HUDEP-2 (cell line): ENCODE results near the gene SYNE2.

Source experiments
- DNase-seq, 76 experiments: peaks; one replicate each; lab custom pipeline; 2025; ENCODE audit not compliant: unreplicated experiment in 76 of 76; lab: John Stamatoyannopoulos, UW

The SYNE2 gene

DNA sequence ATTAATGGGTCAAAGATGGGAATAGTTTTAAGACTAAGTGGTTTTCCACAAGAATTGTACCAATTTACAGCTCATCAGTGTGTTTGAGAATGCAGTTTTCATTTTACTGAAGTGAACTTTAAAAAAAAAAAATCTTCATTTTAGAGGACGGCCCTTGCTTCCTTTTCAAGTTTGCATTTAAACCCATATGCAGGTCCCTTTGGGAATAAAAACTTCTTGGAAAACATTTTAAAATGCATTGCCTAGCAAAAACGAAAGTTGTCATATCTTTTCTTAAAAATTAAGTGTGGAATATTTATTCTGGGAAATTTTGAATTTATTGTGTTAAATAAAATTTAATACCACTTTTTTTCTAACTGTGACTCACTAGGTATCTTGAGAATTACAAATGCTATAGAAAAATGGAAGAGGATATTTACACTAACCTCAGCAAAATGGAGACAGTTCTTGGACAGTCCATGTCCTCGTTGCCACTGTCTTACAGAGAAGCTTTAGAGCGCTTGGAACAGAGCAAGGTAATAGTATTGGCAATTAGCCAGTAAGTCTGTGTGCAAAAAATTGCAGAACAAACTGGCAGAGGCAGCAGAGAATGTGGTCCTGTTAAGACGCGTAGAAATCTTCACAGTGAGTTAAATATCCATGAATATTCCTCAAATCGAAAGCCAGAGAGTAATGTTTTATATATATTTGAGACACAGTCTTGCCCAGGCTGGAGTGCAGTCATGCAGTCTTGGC, 209.7 kb downstream of the SYNE2 start:
- DNase-seq = no peak

DNA sequence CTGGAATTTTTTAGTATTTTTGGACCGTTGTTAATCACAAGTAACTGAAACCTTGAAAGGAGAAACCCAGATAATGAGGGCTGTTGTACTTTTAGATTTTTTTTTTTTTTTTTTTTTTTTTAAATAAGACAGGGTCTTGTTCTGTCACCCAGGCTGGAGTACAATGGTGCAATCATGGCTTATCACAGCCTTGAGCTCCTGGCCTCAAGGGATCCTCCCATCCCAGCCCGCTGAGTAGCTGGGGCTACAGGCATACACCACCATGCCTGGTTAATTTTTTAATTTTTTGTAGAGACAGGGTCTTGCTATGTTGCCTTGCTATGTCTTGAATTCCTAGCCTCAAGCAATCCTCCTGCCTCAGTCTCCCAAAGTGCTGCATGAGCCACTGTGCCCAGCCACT, 211.6 kb downstream of the SYNE2 start:
- DNase-seq = no peak

DNA sequence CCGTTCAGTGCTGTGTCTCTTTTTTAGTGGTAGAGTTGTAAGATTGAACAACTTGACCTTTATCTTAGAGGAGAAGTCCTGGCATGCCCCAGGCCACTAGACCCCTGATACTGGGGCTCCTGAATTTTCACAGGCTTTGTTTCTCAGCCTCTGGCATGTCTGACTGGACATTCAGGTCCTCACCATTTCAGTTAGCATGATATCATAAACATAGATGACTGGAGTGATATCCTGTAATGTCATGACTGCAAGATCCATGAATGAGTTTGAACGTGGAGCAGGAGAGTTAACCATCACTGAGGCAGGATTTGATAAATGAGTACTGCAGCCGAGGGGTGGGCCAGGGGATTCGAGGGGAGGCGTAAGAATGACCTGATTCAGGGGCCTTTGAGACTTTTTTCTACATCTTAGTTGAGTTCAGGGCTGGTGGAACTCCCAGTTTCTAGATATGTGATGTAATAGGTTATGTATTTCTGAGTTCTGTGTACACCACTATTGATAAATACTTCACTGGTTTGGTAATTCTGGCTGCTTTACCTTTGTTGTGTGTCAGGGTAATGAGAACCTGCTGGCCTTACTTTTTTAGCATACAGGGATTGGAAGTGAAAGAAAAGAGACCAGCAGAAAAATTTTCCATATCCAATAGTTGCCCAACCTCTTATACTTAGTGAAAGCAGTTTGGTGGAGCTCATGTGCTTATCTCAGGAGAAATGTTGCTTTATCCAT, 217.0 kb downstream of the SYNE2 start:
- DNase-seq = no peak

DNA sequence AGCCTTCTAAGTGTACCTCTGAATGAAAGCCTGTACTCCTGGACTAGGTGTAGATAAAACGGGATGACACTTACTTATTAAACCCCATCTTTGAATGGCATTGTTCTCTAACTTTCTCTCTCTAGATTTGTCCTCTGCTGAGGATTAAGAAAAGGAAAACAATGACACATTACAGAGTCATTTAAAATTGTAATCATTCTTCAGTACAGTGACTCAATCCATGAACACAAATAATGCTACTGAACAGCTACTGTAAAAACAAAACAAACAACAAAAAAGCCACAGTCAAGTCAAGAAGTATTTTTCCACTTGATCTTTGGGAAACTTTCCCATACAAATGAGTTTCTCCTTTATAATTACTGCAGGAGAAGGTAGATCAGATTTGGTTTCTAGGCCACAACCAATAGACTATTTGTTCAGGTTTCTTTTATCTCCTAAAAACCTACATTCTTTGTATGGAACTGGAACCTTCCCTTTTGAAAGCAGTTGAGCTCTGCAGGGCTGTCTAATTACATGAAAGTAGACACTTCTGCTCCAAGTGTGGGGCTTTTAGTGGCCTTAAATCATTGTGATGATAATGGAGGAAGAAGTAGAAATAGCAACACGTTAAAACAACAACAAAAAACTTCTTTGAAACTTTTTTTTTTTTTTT, 222.3 kb downstream of the SYNE2 start:
- DNase-seq = no peak

DNA sequence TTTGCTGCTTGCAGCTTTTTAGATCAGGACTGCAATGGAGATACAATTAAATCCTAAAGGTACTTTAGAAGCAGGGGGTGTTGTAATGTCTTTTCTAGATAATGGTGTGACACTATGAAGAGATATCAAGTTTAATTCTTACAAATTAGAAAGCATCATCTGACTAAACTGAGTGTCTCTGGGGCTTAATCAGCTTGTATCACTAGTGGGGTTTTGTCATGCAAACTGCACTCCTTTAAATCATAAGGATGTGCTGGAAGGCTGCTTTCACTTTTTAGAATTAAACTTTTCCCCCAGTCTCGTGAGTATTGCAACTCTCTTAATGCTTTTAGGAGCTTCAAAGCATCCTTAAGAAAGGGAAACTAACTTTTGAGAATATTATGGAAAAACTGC, 222.8 kb downstream of the SYNE2 start:
- no peak for DNase-seq

DNA sequence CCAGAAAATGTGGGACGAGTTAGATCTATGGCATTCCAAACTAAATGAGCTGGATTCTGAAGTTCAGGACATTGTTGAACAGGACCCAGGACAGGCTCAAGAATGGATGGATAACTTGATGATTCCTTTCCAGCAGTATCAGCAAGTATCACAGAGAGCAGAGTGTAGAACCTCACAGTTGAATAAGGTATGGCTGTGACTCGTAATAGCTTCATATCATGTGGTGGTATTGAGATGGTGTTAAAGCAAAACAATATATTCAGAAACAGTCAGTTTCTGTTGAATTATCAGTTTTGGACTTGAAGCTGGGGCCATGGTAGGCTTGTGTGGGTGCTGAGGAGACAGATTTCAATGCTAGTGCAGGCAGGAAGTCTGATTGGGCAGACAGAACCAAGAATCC, 227.6 kb downstream of the SYNE2 start:
- DNase-seq = no peak

DNA sequence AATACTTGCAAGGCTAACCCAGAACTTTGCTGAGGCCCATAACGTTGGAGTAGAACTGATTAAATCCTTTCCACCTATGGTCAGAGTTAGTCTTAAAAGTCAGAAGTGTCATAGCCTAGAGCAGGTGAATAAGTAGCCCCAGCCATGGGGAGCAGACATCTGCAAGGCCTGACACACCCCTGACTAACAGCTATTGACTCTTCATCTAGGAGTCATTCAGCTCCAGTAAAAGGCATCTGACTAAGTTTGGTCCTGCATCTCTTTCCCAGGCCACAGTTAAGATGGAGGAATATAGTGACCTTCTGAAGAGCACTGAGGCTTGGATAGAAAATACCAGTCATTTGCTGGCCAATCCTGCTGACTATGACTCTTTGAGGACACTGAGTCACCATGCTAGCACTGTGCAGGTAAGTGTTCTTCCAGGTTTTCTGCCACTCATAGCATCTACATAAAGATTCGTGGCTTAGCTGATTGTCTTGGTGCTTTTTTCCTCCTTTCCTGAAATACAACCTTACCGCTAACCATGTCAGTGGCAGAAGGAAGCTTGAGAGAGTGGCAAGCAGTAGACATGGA, 228.5 kb downstream of the SYNE2 start:
- no peak for DNase-seq

DNA sequence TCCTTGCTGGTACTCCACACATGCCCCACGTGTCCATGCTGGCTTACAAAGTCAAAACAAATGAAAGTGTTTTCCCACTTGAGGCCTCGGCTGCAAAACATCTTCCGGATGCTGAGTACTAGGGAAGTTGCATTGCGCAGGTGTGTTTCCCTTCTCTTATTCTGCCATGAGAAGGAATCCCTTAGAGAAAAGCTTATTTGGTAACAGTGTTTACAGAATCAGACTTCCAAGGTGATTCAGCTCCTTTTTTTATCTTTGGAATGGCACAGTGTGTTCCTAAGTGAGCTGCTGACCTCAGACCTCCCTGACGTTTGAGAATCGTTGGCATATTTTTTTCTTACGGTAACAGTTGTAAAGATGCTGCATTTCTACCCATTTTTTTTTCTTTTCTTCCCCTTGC, 230.0 kb downstream of the SYNE2 start:
- no peak for DNase-seq

DNA sequence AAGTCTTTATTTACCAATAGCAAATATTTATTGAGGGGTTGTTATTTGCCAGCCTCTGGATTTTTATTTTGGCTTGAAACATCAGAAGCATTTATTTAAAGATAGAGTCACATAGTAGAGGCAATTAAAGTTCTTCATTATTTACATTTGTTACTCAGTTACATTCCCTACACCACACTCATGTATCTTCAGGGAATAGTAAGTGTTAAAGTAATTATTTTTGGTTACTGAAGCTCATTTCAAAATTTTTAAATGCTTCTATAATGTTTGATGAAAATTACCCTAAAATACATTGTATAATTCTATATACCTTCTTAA, 235.8 kb downstream of the SYNE2 start:
- DNase-seq = no peak

DNA sequence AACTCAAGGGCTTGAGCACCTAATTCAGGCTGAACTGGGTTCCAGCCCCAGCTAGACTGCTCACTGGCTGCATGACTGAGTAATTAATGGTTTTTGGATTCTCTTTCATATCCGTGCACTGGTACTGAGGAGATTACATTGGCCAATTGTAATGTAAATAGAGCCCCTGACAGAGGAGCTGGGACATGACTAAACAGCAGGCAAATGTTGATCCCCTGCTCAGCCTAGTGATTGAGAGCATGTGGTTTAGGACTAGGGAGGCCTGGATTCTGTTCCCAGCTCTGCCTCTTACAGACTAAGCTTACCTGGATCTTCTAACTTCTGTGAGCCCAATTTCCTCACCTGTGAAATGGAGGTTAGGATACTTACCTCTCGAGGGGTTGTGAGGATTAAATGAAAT, 237.1 kb downstream of the SYNE2 start:
- no peak for DNase-seq

DNA sequence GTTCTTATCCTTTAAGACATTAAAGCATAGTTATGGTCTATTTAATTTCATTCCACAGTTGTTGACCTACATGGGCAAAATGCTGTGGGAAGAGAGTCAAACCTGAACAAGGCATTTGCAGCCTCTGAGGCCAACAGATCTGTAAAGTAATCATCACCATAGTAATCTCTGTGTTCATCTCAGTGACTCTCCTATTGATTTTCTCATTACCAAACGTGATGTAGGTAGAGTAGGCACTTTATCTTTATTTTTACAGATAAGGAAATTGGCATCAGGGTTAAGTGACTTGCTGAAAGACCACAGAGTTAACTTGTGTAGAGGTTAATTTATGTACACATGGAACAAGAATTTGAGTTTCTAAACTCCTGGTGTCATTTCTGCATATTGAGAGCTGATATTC, 238.4 kb downstream of the SYNE2 start:
- no peak for DNase-seq

DNA sequence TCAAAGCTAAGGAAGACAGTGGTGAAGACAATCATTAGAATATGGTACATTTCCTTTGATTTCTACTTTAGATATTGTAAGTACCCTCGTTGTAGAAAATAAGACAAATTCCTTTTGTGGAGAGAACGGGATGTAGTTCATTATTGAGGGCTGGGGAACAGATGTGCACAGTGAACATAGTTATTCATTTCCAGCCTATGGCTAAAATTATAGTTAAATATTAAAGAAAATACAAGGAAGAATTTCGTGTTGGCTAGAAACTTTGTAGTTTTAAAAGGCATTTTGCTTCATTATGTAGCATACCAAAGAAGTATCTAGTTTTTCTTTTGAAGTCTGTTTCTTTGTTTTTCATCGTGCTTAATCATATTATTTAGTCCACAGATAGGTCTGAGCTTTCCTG, 239.5 kb downstream of the SYNE2 start:
- DNase-seq = no peak

DNA sequence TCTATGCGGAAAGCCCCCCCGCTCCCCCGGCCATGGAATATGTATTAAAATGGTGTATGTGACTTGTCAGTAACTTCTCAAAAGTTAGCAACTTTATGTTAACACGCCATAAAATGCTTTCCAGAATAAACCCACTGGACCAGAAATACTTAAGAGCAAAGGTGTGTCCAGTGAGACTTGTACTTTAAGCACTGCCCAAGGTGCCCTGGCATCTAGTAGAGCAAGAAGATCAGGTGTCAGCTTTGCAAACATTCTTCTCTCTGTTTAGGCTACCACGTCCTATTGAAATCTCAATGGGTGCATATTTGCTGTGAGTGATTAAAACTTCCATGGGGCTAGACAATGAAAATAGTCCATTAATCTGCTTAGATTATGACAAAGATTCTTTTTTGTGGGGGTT, 240.1 kb downstream of the SYNE2 start:
- DNase-seq = no peak

DNA sequence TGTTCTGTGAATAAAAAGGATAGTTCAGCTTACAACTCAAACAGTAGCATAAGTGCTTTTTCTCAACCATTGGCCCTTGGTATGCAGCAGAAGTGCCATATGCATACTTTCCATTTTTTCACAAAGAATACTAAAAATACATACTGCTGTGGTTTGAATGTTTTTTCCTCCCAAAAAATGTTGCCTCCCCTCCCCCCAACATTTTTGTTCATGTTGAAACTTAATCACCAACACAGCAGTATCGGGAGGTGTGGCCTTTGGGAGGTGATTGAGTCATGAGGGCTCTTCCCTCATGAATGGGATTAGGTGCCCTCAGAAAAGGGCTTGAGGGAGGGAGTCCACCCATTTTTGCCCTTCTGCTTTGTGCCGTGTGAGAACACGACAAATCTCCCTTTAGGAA, 242.8 kb downstream of the SYNE2 start:
- DNase-seq = no peak

DNA sequence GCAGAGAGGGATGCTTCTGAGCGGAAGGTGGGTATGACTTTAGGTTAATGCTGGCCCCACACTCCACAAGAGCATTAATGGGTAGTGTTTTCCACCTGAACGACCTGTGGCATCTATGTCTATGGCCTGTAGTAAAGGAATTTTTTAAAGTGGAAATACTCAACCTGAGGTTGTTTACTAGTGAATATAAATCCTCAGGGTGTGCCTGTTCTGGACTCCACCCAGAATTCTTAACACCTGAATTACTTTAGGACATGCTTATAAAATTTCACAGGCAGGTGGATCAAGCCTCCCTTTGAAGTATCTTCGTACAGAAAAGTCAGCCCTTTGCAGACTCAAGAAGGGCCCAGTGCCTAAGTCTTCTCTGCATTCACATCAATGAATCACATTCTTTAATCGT, 245.3 kb downstream of the SYNE2 start:
- DNase-seq = no peak

DNA sequence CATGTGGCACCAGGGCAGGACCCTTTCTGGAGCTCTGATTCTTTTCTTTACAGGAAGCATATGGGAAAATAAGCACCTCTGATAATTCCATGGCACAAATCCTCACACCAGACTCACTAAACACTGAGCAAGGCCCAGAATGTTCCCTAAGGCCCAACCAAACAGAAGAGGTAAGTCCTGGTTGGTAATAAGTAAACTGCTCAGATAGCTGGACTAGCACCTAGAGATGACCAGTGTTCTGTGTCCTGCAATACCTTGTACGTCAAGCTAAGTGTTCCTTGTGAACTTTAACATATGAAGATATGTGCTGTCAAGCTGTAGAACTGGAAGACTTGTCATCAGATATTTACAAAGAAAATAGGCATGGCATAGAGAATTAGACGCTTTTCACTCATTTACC, 254.6 kb downstream of the SYNE2 start:
- DNase-seq = no peak

DNA sequence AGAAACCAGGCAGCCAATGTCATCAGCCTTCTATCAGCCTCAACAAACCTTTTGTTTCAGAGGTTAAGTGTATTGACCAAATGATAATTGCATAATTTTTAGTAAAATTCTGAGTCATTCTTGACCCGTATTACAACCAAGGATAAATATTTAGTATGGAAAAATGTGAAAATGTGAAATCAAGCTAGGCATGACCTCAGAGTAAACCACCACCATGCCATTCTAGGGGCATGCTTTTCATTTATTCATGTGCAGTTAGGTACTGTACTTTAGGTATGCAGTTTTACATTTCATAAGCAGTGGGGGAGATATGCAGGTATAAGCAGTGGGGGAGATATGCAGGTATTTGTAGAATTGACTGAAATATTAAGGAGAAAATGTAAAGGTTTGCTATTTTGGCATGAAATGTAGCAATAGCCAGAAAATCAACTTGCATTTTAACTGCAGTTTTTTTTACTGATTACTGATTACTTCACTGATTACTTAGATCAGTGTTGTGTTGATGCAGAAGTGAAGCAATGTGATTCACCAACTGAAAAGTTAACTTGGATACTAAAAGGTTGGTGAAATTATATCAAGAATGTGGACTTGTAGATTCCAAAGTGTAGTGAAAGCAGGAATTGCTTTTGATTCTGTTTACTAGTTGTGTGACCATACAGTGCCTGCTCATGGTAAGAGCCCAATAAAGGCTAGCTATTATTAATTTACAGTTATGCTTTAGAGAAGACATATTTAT, 257.2 kb downstream of the SYNE2 start:
- no peak for DNase-seq

DNA sequence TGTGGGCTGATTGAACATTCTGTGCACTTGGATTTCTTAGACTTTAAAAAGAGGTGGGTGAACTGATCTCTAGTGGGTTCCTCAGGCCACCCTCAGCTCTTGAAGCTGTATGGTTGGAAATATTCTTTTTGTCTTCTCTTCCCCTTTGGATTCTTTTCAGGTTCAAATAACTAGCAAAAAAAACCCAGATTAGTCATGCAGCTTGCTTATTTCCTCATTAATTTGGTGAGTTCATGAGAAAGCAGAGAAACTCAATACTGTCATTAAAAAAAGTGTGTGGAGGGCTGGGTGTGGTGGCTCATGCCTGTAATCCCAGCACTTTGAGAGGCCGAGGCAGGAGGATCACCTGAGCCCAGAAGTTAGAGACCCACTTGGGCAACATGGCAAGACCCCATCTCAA, 258.0 kb downstream of the SYNE2 start:
- DNase-seq = no peak

DNA sequence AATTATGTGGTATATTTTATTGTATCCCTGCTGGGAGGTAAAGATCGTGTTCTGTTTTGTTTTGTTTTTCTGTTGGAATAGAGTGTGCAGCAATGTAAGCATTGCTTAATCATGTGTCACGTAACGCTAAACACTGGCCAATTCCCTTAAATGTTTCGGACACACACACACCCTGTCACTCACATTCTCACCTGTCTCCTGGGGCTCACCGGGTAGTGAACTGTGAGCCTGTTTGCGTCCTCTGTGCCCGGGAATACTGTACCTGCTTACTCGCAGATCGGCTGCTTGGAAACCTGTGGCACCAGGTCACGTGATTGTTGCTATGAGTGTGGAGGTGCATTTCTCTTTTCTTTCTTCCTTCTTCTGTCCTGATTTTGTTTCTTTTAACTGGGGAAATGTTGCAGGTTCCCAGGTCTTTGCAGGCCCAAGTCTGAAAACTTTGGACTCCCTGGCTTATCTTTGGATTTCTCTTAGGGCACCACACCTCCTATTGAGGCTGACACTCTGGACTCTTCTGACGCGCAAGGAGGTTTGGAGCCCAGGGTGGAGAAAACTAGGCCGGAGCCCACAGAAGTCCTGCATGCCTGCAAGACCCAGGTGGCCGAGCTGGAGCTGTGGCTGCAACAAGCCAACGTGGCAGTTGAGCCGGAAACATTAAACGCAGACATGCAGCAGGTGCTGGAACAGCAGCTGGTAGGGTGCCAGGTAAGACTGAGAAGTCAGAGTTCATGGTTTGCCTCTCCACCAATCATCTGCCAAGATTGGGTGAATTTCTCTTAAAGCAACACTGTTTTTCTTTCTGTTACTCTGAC, 260.3 kb downstream of the SYNE2 start:
- no peak for DNase-seq

DNA sequence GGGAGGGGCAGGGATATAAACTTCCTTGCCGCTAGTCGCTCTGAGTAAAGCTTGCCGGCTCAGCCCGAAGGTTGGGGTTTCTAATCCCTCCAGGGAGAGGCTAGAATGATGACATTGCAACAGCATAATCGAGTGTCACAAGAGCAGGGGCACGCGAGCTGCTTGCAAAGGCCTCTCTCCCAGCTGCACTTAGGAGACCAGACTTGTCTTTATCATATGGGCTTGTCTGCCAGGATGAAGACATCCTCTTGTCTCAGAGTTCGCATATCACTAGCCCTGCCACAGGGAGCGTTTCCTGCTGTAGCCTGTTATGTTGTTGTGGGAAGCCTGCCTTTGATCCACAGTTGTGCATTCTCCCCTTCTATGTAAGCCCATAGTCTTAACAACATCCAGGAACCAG, 261.4 kb downstream of the SYNE2 start:
- DNase-seq = no peak
